DMS53 (cell line): ENCODE results near the gene SPATA7.
A peak's percentile ranks its signal among the peaks of the same experiment; 100 is the strongest.
"Not testable (repeated sequence)": the region's sequence is repeated elsewhere in the genome, so short reads cannot be mapped to it uniquely, and the experiment has no call there.

ENCODE experiments used
- DNase-seq: peaks from one replicate; lab custom pipeline; 2025; lab: John Stamatoyannopoulos, UW

Gene SPATA7, protein sequence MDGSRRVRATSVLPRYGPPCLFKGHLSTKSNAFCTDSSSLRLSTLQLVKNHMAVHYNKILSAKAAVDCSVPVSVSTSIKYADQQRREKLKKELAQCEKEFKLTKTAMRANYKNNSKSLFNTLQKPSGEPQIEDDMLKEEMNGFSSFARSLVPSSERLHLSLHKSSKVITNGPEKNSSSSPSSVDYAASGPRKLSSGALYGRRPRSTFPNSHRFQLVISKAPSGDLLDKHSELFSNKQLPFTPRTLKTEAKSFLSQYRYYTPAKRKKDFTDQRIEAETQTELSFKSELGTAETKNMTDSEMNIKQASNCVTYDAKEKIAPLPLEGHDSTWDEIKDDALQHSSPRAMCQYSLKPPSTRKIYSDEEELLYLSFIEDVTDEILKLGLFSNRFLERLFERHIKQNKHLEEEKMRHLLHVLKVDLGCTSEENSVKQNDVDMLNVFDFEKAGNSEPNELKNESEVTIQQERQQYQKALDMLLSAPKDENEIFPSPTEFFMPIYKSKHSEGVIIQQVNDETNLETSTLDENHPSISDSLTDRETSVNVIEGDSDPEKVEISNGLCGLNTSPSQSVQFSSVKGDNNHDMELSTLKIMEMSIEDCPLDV

DNA sequence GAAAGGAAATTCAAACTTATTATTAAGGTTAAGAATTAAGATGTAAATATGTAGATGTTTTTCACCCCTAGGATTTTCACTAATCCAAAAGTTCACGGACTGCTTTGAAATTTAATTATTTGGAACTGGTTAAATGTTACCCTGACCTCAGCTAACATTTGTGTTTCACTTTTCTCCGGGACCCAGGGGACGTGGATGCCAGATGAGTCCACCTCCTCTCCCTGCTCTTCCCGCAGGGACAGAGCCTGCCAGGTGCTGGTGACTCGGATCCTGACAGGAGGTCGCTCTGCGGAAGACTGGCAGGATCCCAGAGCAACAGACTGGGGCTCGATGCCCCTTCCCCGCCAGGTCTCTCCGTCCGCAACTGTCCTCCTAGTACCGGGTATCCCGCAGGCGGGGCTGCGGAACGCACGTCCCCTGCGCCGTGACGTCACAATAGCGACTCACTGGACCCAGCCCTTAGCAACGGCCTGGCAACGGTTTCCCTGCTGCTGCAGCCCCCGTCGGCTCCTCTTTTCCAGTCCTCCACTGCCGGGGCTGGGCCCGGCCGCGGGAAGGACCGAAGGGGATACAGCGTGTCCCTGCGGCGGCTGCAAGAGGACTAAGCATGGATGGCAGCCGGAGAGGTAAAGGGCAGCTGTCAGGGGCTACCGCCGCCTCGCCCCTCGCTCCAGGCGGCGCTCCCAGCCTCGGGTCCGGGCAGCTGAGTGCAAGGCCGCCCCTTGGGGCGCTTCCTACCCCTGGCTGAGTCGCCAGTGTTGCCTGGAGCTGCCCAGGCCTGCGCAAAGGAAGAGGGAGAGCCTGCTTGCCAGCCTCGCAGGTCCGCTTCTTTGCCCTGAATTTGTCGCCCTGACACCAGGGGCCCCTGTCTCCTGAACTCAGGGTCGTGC, at the start of gene SPATA7:
TSS of gene SPATA7 (plus strand) at position 446 of the 890 bp plus-strand sequence. CDS start at position 608, 162 bp downstream.
- DNase-seq = peak; percentile 95

DNA sequence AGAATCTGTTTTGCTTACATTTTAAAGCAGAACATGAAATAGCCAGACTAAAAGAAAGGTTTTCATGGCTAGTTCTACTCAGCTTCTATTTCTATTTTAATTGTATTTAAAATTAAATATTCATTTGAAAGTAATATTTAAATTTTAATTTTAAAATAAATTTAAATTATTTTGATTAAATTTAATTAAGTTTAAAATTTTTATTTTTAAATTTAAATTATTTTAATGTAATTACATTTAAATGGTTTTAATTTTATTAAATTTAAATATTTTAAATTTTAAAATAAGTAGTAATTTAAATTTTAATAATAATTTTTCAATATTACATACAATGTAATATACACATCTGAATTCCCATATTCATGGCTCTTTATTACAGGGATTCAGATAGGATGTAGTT, 45.1 kb upstream of the SPATA7 start:
- DNase-seq = no peak

DNA sequence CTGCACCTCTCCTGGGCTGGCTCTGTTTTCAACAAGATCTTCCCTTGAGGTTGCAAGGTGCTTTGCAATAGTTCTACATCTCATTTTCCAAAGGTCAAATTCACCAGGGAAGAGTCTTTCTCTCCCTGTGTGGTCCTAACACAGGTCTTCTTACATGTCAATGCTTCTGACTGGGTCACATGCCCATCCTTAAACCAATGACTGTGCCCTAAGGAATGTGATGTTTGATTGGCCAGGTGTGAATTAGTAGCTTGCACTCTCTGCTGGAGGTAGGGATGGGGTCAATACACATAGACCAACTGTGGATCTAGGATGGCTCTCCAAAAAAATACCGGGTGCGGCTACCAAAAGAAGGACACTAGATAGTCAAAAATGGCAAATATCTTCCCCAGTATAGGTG, 42.5 kb upstream of the SPATA7 start:
- DNase-seq = no peak

DNA sequence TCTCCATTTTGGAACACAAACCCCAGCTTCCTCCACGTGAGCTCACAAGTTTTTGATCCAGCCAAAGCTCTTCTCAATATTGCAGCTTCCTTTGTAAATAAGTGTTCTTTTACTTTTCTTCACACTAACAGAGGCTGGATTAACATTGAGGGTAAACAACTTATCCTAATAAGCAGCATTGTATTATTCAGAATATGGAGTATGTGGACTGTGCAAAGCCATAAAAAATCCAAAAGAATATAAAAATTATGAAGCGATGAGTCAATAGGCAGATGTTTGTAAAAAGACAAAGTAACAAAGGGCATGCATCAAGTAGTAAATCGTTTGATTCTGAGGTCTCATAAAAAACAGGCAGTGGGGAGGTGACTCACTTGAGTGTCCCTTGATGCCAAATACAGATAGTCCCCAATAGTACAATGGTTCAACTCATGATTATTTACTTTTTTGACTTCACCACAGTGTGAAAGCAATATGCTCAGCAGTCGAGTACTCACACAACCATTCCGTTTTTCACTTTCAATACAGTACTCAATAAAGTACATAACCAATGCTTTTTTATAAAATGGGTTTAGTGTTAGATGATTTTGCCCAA, 39.3 kb upstream of the SPATA7 start:
- DNase-seq = peak; percentile 72

DNA sequence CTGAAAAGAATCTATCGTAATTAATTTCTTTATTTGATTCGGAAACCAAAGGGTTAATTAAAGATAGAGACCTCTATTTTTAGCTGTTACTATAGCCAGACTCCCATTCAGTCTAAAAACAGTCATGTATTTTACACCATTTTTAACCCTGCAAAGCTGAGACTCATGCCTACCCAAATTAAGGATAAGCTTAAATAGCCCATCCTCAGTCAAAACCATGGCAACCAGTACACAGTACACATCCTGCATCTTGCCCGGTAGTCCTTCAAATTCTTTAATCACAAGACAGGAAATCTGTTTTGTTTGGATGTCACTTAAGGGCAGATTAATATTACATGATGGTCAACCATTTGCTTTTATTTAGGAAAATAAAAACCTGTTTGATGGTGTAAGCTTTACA, 36.9 kb upstream of the SPATA7 start:
- peak; percentile 57 for DNase-seq

DNA sequence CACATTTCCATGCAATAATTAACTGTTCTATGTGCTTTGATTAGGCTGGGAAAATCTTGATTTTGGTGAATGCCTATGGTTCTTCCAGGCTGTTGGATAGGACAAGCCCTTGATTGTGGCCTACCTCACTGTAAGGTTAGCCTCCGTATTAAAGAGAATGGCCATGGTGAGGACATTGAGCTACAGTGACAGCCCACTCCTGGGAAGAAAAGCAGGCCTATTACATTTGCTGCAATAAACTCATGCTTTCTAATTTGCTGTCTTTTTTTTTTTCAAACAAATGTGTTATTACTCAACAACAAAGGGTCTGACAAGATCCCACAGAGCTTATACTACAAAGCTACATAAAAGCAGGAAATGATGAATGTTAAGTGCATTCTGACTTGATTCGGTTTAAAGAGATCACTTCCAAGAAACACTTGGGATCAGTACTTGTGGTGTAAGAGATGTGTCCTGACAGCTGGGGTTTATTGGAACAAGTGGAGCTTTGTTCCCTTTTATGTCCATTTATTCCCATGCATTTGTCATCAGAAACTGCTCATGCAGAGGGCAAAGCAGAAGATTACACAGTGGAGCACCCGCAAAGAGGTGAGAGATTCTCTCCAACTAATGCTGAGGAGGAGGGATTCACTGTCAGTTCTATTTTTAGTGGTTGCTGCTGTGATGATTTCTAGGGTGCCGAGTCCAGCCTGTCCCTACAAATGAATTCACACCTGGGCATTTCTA, 33.3 kb upstream of the SPATA7 start:
- DNase-seq = peak; percentile 90

DNA sequence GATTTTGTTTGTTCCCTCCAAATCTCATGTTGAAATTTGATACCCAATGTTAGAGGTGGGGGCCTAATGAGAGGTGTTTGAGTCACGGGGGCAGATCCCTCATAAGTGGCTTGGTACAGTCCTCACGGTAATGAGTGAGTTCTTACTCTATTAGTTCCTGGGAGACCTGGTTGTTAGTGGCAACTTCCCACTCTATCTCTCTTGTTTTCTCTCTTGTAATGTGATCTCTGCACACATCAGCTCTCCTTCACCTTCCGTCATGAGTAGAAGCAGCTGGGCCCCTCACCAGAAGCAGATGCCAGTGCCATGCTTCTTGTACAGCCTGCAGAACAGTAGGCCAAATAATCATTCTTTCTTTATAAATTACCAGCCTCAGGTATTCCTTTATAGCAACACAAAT, 32.8 kb upstream of the SPATA7 start:
- DNase-seq = peak; percentile 96

DNA sequence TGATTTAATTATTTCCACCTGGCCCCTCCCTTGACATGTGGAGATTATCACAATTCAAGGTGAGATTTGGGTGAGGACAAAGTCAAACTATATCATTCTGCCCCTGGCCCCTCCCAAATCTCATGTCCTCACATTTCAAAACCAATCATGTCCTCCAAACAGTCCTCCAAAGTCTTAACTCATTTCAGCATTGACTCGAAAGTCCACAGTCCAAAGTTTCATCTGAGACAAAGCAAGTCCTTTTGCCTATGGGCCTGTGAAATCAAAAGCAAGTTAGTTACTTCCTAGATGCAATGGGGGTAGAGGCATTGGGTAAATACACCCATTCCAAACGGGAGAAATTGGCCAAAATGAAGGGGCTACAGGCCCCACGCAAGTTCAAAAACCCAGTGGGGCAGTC, 31.1 kb upstream of the SPATA7 start:
- no peak for DNase-seq

DNA sequence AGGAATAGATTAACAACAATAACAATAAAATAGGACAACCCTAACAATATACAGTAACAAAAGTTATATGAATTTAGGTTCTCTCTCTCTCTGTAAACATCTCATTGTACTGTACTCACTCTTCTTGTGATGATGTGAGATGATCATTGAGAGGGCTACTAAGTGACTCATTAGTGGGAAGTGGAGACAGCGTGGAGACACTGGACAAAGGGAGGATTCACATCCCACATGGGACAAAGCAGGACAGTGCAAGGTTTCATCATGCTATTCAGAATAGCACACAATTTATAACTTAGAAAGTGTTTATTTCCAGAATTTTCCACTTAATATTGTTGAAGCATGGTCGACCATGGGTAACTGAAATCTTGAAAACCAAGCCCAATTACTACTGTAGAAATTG, 26.0 kb upstream of the SPATA7 start:
- DNase-seq = peak; percentile 23

DNA sequence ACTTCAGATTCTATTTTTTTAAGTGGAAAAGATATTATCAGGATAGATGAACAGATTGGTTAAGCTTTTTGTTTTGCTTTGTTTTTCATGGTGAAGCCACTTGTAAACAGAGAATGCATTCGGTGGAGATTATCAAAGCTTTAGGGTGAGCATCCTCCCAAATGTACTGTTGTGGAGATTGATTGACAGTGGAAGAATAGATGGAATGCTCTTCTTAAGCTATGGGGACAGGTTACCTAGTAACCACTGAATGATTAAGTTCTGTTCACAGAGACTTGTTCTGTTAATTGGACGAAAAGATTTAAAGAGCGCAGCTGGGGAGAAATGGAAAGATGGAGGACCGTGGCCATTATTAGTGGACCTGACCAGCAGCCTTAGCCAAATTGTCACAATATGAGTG, 21.8 kb upstream of the SPATA7 start:
- DNase-seq = no peak

DNA sequence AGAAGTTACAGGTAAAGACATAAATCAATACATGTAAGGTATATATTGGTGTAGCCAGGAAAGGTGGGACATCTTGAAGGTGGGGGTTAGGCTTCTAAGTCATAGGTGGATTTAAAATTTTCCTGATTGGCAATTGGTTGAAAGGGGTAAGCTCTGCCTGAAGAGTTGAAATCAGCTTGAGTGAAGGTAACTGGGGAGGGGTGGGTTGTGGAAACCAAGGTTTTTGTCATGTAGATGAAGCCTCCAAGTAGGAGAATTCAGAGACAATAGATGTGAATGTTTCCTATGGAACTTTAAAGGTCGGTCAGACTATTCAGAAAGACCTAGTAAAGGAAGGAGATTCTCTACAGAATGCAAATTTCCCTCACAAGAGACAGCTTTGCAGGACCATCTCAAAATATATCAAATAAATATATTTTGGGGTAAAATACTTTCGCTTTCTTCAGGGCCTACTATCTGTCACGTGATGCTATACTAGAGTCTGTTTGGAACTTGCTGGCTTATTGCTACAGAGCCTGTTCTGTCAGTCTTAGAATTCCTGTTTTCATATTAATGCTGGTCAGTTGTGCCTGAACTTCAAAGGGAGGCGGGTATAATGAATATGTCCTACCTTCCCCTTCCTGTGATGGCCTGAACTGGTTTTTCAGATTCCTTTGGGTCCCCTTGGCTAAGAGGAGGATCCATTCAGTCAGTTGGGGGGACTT, 20.6 kb upstream of the SPATA7 start:
- DNase-seq = no peak

DNA sequence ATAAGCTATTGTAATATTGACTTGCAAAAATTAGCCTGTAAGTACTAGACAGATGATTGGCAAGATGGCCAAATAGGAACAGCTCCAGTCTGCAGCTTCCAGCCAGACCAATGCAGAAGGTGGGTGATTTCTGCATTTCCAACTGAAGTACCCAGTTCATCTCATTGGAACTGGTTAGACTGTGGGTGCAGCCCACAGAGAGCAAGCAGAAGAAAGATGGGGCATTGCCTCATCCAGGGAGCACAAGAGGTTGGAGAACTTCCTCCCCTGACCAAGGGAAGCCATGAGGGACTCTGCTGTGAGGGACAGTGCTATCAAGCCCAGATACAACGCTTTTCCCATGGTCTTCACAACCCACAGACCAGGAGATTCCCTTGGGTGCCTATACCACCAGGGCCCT, 16.0 kb upstream of the SPATA7 start:
- no peak for DNase-seq

DNA sequence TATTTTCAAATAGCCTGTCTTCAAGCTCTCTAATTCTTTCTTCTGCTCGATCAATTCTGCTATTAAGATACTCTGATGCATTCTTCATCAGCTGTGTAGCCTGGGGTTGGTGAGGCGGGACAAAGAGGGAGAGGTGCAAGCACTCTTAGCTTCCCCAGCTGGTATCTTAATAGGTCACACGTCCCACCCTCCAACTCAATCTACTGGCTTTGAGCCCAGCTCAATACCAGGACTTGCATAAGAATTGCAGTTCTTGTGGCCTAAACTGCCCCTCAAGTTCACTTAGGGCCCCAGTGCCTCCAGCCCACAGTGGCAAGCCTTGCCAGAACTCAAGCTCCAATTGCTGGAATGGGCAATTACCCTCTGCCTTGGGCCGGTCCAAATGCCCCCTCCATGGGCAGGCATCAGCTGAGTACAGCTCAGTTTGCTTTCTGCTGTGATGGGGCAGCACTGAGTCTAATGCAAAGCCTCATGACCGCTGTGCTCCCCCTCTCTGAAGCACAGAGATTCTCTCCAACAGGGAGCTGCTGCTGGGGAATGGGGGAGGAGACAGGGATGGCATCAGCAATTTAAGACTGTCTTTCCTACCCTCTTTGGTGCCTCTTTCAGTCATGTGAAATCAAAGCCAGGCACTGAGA, 5.6 kb upstream of the SPATA7 start:
- no peak for DNase-seq

DNA sequence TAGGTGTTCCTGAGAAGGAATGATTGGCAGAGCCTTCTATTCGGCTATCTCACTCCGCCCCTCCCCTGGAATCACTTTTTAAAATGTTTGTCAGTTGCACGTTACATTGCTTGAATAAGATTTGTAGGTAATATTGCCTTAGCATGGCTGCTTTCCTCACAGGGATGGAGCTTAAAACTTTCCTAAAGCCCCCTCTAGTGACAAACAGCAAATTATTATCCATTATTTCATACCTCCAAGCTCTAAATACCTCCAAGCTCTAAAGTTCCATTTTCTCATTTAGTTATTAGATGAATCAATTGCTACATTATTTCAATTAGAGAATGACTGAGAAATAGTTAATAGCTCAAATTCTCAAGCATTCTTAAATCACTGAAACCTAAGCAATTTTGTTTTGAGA, 5.1 kb upstream of the SPATA7 start:
- DNase-seq = peak; percentile 33

DNA sequence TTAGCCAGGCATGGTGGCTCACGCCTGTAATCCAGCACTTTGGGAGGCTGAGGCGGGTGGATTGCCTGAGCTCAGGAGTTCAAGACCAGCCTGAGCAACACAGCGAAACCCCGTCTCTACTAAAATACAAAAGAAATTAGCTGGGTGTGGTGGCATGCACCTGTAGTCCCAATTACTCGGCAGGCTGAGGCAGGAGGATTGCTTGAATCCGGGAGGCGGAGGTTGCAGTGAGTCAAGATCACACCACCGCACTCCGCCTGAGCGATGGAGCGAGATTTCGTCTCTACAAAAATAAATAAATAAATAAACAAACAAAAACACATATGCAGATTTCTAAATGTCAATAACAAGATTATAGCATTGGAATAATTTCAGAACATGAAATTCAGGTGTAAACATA, 3.8 kb upstream of the SPATA7 start:
- DNase-seq = not testable (repeated sequence)

DNA sequence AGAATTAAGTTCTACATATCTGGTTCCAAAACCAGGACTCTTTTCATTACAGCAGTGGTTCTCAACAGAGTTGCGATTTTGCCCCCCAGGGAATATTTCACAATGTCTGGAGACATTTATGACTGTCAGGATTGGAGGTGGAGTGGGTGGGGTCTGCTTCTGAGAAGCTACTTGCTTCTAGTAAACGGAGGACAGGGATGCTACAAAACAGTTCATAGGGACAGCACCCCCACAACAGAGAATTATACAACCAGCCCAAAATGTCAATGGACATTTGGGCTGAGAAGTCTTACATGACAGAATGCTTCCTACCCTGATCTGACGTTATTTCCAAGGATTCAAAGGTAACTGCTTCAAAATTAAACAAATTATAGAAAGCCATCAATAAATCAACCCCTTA, 739 bp upstream of the SPATA7 start:
- DNase-seq = peak; percentile 27

DNA sequence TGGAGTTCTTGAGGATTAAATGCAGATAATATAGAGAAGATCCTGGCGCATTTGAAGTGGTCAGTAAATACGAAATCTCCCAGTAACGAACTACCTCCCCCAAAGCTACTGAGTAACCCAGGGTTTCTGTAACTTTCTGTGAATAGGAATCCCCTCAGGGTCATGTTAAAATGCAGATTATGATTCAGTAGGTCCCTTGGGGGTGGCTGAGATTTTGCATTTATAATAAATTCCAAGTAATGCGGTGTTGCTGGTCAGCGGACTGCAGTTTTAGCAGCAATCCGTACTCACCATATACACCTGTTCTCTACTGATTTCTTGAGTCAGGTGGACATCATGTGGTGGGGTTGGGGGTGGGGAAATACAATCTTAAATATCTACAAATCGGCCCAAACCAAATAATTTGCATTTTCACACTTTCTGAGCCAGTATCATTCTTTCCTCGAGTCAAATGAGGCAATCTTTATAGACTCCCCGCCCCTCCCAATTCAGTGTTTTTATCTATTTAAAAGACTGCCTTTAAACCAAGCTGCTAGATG, 868 bp downstream of the SPATA7 start:
- DNase-seq = no peak

DNA sequence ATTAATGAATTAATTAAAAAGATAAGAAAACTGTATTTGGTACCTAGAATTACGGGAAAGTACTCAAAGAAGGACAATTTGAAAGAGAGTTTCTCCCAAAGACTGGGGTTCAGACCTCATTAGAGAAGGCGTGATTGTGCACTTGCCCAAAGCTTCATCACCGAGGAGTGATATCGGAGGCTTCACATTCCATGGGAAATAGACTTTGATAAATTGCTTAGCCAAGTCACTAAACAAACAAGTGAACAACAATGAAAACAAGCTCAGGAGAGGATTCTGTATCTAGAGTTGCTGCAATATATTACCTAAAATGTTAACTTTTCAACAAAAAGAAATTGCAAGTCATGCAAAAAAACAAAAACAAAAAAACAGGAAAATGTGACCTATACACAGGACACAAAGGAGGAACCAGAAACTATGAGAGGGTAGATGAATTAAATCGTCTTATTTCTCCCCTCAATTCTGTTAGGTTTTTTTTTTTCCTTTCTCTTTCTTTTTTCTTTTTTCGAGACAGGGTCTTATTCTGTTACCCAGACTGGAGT, 3.4 kb downstream of the SPATA7 start:
- no peak for DNase-seq

DNA sequence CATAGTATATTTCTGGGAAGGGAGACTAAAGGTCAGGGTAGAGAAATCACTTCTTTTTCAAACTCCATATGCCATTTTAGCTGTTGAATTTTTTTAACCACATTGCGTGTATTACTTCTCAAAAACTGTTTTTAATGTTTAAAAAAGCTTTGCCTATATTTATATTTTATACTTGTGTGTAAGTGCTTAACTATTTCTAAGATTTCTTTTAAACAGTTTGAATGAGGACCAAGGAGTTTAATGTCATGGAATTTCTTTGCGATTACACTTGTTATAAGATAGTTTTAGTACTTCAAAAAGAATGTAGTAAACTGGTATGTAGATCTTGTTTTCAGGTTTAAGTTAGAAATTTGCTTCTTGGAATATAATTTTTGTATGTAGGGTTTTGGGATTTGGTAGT, 7.2 kb downstream of the SPATA7 start:
- no peak for DNase-seq

DNA sequence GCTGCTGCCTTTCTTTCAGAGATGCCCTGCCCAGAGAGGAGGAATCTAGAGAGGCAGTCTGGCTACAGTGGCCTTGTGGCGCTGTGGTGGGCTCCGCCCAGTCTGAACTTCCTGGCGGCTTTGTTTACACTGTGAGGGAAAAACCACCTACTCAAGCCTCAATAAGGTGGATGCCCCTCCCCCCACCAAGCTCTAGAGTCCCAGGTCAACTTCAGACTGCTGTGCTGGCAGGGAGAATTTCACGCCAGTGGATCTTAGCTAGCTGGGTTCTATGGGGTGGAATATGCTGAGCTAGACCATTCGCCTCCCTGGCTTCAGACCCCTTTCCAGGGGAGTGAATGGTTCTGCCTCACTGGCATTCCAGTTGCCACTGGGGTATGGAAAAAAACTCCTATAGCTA, 25.6 kb downstream of the SPATA7 start:
- DNase-seq = peak; percentile 38
